Osteocyte (in vitro differentiated cells): Measurements from ENCODE around the gene CACTIN. TPM values are rescaled to one million over a fixed set of nuclear protein-coding genes. Genes with fewer than 3 reads are reported as not detected.

ENCODE experiments used
- DNase-seq: peaks from one replicate; pipeline ENCODE4 v3.0.0; 2021; ENCODE audit warnings: mixed read lengths; ENCODE audit not compliant: unreplicated experiment; ENCODE audit errors: extremely low spot score
- H3K27ac Mint-ChIP-seq: one replicate; pipeline ENCODE4 v1.8.0; 2021; ENCODE audit warnings: mild to moderate bottlenecking, mixed read lengths; ENCODE audit not compliant: unreplicated experiment
- H3K27me3 Mint-ChIP-seq: one replicate; pipeline ENCODE4 v1.8.0; 2021; ENCODE audit warnings: mixed read lengths; ENCODE audit not compliant: unreplicated experiment
- H3K36me3 Mint-ChIP-seq: one replicate; pipeline ENCODE4 v1.8.0; 2021; ENCODE audit warnings: mixed read lengths; ENCODE audit not compliant: unreplicated experiment
- H3K4me1 Mint-ChIP-seq: one replicate; pipeline ENCODE4 v1.8.0; 2021; ENCODE audit warnings: mixed read lengths; ENCODE audit not compliant: unreplicated experiment
- H3K4me3 Mint-ChIP-seq: one replicate; pipeline ENCODE4 v1.8.0; 2021; ENCODE audit warnings: mild to moderate bottlenecking, moderate library complexity, mixed read lengths; ENCODE audit not compliant: unreplicated experiment
- H3K9me3 Mint-ChIP-seq: one replicate; pipeline ENCODE4 v1.8.0; 2021; ENCODE audit warnings: mixed read lengths; ENCODE audit not compliant: unreplicated experiment
- total RNA-seq: library from RNA; stranded (reverse); gene quantifications from 2 replicates; pipeline ENCODE4 v1.2.1, GENCODE V29; 2021
- TF ChIP-seq, protein P1 (sequence below): fragments of 200-600 bp; sonication (generic); IDR thresholded peaks from 2 replicates; pipeline ENCODE4 v1.5.0; 2021; ENCODE audit warnings: antibody characterized with exemption, mild to moderate bottlenecking, moderate library complexity

CACTIN gene
- total RNA-seq, 1 donor from 2014 or later, result 24.7 TPM

DNA sequence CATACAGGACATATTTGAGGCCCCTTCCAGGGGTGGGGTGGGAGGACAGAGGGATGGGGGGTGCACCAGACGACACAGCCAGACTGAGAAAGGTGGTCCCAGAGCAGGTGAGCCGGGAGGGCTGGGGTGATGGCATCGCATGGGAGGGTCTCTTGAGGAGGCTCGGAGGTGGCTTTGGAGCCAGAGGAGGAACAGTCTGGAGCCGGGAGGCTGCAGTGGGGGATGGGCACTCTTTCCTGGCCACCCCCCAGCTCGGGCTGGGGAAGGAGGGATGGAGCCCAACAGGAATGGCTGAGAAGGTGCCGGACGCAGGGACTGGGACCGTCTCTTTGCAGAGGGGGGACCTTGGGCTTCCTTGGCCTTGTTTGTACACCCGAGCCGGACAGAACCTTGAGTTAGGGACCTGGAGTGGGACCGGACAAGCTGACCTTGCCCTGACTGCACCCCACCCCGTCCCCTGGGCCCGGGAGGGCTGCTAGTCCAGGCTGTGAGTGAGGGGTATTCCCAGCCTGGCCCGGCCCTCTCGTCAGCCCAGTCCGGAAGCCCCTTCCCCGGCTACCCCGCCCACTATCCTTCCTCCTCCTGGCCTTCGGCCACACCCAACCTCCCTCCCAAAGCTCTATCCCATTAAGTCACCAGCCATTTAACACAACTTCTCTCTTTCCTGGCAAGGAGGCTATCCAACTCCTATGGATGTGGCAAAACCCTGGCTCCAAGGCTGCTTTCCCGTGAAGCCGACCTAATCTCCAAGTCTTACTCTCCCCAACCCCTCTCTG is 19.1 kb downstream of the CACTIN start:
- Mint-ChIP-seq H3K36me3 (no peaks in the 10 kb centered on the region), H3K4me1 (peaks cover 33% of the 10 kb centered on the region), H3K27ac (peak overlapping the region; percentile 37), H3K9me3 (no peaks in the 10 kb centered on the region), H3K4me3 (no peak overlapping the region), H3K27me3 (no peaks in the 10 kb centered on the region)
- TF ChIP-seq, protein P1, sequence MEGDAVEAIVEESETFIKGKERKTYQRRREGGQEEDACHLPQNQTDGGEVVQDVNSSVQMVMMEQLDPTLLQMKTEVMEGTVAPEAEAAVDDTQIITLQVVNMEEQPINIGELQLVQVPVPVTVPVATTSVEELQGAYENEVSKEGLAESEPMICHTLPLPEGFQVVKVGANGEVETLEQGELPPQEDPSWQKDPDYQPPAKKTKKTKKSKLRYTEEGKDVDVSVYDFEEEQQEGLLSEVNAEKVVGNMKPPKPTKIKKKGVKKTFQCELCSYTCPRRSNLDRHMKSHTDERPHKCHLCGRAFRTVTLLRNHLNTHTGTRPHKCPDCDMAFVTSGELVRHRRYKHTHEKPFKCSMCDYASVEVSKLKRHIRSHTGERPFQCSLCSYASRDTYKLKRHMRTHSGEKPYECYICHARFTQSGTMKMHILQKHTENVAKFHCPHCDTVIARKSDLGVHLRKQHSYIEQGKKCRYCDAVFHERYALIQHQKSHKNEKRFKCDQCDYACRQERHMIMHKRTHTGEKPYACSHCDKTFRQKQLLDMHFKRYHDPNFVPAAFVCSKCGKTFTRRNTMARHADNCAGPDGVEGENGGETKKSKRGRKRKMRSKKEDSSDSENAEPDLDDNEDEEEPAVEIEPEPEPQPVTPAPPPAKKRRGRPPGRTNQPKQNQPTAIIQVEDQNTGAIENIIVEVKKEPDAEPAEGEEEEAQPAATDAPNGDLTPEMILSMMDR, result no peak
- DNase-seq, result no peak

GRCh38 chr19:3606690-3607289 is 19.8 kb downstream of the CACTIN start, which contains the start of gene TBXA2R:
TBXA2R (minus strand) TSS chr19:3606875; CDS start chr19:3600634, 6,241 bp downstream.
- peaks cover 33% of the 10 kb centered on the region for H3K4me1 Mint-ChIP-seq
- no peaks in the 10 kb centered on the region for H3K9me3 Mint-ChIP-seq
- H3K4me3 Mint-ChIP-seq, result no peak within 1 kb of the TSS
- TF ChIP-seq, protein P1, result no peak
- H3K36me3 Mint-ChIP-seq, result no peaks in the 10 kb centered on the region
- no peak for DNase-seq
- no peaks in the 10 kb centered on the region for H3K27me3 Mint-ChIP-seq
- H3K27ac Mint-ChIP-seq, result no peak within 1 kb of the TSS

GRCh38 chr19:3606174-3606689 is 20.4 kb downstream of the CACTIN start:
- Mint-ChIP-seq H3K27ac (no peak overlapping the region), H3K4me1 (peaks cover 33% of the 10 kb centered on the region), H3K9me3 (no peaks in the 10 kb centered on the region), H3K36me3 (no peaks in the 10 kb centered on the region), H3K4me3 (no peak overlapping the region), H3K27me3 (no peaks in the 10 kb centered on the region)
- TF ChIP-seq, protein P1, result no peak
- DNase-seq, result no peak

DNA sequence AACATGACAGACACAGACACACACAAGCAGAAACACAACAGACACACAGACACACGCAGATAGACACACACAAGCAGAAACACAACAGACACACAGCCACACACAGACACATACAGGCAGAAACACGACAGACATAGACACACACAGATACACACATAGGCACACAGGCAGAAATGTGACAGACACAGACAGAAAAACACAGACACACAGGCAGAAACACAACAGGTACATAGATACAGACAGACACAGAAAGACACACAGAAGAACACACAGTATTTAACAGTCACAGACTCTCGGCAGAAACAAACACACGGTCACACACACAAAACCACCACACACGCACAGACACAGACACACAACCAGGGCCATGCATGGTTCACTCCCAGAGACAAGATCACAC is 20.8 kb downstream of the CACTIN start:
- H3K36me3 Mint-ChIP-seq, result no peaks in the 10 kb centered on the region
- H3K9me3 Mint-ChIP-seq, result no peaks in the 10 kb centered on the region
- DNase-seq, result no peak
- no peaks in the 10 kb centered on the region for H3K27me3 Mint-ChIP-seq
- no peak overlapping the region for H3K27ac Mint-ChIP-seq
- TF ChIP-seq, protein P1, result no peak
- H3K4me3 Mint-ChIP-seq, result no peak overlapping the region
- peaks cover 33% of the 10 kb centered on the region for H3K4me1 Mint-ChIP-seq

GRCh38 chr19:3605361-3605760 is 21.2 kb downstream of the CACTIN start:
- H3K9me3 Mint-ChIP-seq, result no peaks in the 10 kb centered on the region
- H3K27ac Mint-ChIP-seq, result no peak overlapping the region
- no peak for DNase-seq
- H3K4me1 Mint-ChIP-seq, result peaks cover 30% of the 10 kb centered on the region
- H3K36me3 Mint-ChIP-seq, result no peaks in the 10 kb centered on the region
- no peak overlapping the region for H3K4me3 Mint-ChIP-seq
- TF ChIP-seq, protein P1, result no peak
- no peaks in the 10 kb centered on the region for H3K27me3 Mint-ChIP-seq
